Gastrocnemius medialis (tissue), 4 donors: ENCODE measurements around the gene KCND3.

Source experiments
- CTCF ChIP-seq, 5 experiments: fragments of 450-650 bp in 3 of 5; fragments of 200-600 bp in 2 of 5; sonication (generic) in 2 of 5; IDR thresholded peaks in 4 of 5; conservative IDR thresholded peaks in 1 of 5; 1 replicate in 4 of 5; 2 replicates in 1 of 5; pipeline ENCODE4 v1.5.1; 2016 to 2019; ENCODE audit warnings: antibody characterized with exemption in 5 of 5, mild to moderate bottlenecking in 3 of 5, moderate library complexity in 3 of 5
- POLR2A ChIP-seq, 2 donors: fragments of 450-650 bp; IDR thresholded peaks; one replicate each; pipeline ENCODE4 v1.6.1; 2017; ENCODE audit warnings: antibody characterized with exemption in 2 of 2, mild to moderate bottlenecking in 2 of 2, moderate library complexity in 2 of 2

GRCh38 chr1:111798580-111798979 is 190.9 kb downstream of the KCND3 start:
- TF ChIP-seq CTCF (IDR thresholded peaks at IDR 0.05 in 4 of 5, conservative IDR thresholded peaks at IDR 0.05 in 1 of 5) (no peak), POLR2A (IDR thresholded peaks at IDR 0.05) (no peak)
